Neural cell (in vitro differentiated cells): ENCODE results near the gene C1RL. TPM values are rescaled to one million over a fixed set of nuclear protein-coding genes. Genes with fewer than 3 reads are reported as not detected.

Experiments used
- H2AFZ ChIP-seq: fragments of 200-600, 300-800 bp; sonication (generic), shearing (Covaris generic); 2 replicates; pipeline ENCODE4 v1.6.0; 2014; ENCODE audit warnings: low read depth, mild to moderate bottlenecking, antibody characterized with exemption, low read length, moderate library complexity
- H3F3A ChIP-seq: fragments of 200-600 bp; shearing (Covaris generic); 2 replicates; pipeline ENCODE4 v1.6.1; 2016; ENCODE audit warnings: mild to moderate bottlenecking, moderate library complexity, mixed read lengths, antibody characterized with exemption, low read length; ENCODE audit not compliant: insufficient read depth, poor library complexity, severe bottlenecking
- H3K27ac ChIP-seq: fragments of 200-600, 300-800 bp; sonication (generic), shearing (Covaris generic); 2 replicates; pipeline ENCODE4 v1.5.1; 2014; ENCODE audit warnings: mild to moderate bottlenecking, low read length, moderate library complexity
- H3K27me3 ChIP-seq: fragments of 300-800, 200-600 bp; sonication (generic), shearing (Covaris generic); 2 replicates; pipeline ENCODE4 v1.6.0; 2014; ENCODE audit warnings: mild to moderate bottlenecking, low read depth, low read length, moderate library complexity; ENCODE audit not compliant: insufficient read depth
- H3K36me3 ChIP-seq: fragments of 300-800, 200-600 bp; sonication (generic), shearing (Covaris generic); 2 replicates; pipeline ENCODE4 v1.5.1; 2014; ENCODE audit warnings: mild to moderate bottlenecking, antibody characterized with exemption, low read length, moderate library complexity; ENCODE audit not compliant: insufficient read depth
- H3K4me2 ChIP-seq: fragments of 300-800, 200-600 bp; sonication (generic), shearing (Covaris generic); 2 replicates; pipeline ENCODE4 v1.6.0; 2014; ENCODE audit warnings: mild to moderate bottlenecking, low read length
- H3K4me3 ChIP-seq: fragments of 300-800, 200-600 bp; sonication (generic), shearing (Covaris generic); 2 replicates; pipeline ENCODE4 v1.5.1; 2014; ENCODE audit warnings: mild to moderate bottlenecking, low read length, moderate library complexity
- H3K79me2 ChIP-seq: fragments of 200-600 bp; shearing (Covaris generic); replicated peaks from 2 replicates; pipeline ENCODE4 v1.6.0; 2014; ENCODE audit warnings: mild to moderate bottlenecking, low read length, moderate library complexity; ENCODE audit not compliant: insufficient read depth
- H3K9ac ChIP-seq: fragments of 300-800, 200-600 bp; sonication (generic), shearing (Covaris generic); 2 replicates; pipeline ENCODE4 v1.6.1; 2016; ENCODE audit warnings: mild to moderate bottlenecking, low read length, mixed read lengths
- H3K9me2 ChIP-seq: fragments of 200-600 bp; shearing (Covaris generic); 2 replicates; pipeline ENCODE4 v1.6.1; 2016; ENCODE audit warnings: mild to moderate bottlenecking, low read length, mixed read lengths; ENCODE audit not compliant: insufficient read depth
- H3K9me3 ChIP-seq: fragments of 200-600, 300-800 bp; sonication (generic), shearing (Covaris generic); 2 replicates; pipeline ENCODE4 v1.6.1; 2016; ENCODE audit warnings: mild to moderate bottlenecking, mixed run types, low read length, moderate library complexity, mixed read lengths
- H4K20me1 ChIP-seq: fragments of 200-600 bp; shearing (Covaris generic); 2 replicates; pipeline ENCODE4 v1.6.1; 2016; ENCODE audit warnings: mild to moderate bottlenecking, mixed run types; ENCODE audit not compliant: insufficient read depth
- EP300 ChIP-seq: fragments of 450-650 bp; conservative IDR thresholded peaks from 2 replicates; pipeline ENCODE4 v1.6.1; 2014; ENCODE audit warnings: antibody characterized with exemption, mild to moderate bottlenecking, moderate library complexity; ENCODE audit not compliant: poor library complexity, severe bottlenecking
- EZH2 ChIP-seq: fragments of 200-600, 300-800 bp; shearing (Covaris generic), sonication (generic); IDR thresholded peaks from 2 replicates; pipeline ENCODE4 v1.6.1; 2014; ENCODE audit warnings: antibody characterized with exemption, low read length, borderline replicate concordance, mild to moderate bottlenecking; ENCODE audit not compliant: insufficient read depth, poor library complexity, severe bottlenecking
- MXI1 ChIP-seq: fragments of 450-650 bp; conservative IDR thresholded peaks from 2 replicates; pipeline ENCODE4 v1.6.1; 2014; ENCODE audit warnings: antibody characterized with exemption, mild to moderate bottlenecking; ENCODE audit not compliant: poor library complexity, severe bottlenecking
- POLR2AphosphoS5 ChIP-seq: IDR thresholded peaks from 2 replicates; pipeline ENCODE4 v1.6.1; 2012
- RAD21 ChIP-seq: fragments of 450-650 bp; conservative IDR thresholded peaks from 2 replicates; pipeline ENCODE4 v1.6.1; 2014; ENCODE audit warnings: antibody characterized with exemption, mild to moderate bottlenecking, moderate library complexity
- SMC3 ChIP-seq: fragments of 450-650 bp; conservative IDR thresholded peaks from 2 replicates; pipeline ENCODE4 v1.6.1; 2014; ENCODE audit warnings: antibody characterized with exemption, mild to moderate bottlenecking, moderate library complexity; ENCODE audit not compliant: poor library complexity
- TAF1 ChIP-seq: IDR thresholded peaks from 2 replicates; pipeline ENCODE4 v1.6.1; 2012; ENCODE audit warnings: low read depth
- polyA plus RNA-seq: library from polyadenylated mRNA; depleted of rRNA; stranded (reverse); fragments of >200 nt; gene quantifications from 2 replicates; pipeline ENCODE4 v1.2.3, GENCODE V29; 2014
- TF ChIP-seq, protein P1 (sequence below): IDR thresholded peaks from 2 replicates; pipeline ENCODE4 v1.6.1; 2012; ENCODE audit warnings: borderline replicate concordance
- TF ChIP-seq, protein P2 (sequence below): fragments of 450-650 bp; IDR thresholded peaks from 2 replicates; pipeline ENCODE4 v1.5.1; 2014; ENCODE audit warnings: antibody characterized with exemption, mild to moderate bottlenecking, moderate library complexity; ENCODE audit not compliant: poor library complexity, severe bottlenecking

C1RL gene
- polyA plus RNA-seq, 1 donor from 2014 or later = 2.8 TPM

DNA sequence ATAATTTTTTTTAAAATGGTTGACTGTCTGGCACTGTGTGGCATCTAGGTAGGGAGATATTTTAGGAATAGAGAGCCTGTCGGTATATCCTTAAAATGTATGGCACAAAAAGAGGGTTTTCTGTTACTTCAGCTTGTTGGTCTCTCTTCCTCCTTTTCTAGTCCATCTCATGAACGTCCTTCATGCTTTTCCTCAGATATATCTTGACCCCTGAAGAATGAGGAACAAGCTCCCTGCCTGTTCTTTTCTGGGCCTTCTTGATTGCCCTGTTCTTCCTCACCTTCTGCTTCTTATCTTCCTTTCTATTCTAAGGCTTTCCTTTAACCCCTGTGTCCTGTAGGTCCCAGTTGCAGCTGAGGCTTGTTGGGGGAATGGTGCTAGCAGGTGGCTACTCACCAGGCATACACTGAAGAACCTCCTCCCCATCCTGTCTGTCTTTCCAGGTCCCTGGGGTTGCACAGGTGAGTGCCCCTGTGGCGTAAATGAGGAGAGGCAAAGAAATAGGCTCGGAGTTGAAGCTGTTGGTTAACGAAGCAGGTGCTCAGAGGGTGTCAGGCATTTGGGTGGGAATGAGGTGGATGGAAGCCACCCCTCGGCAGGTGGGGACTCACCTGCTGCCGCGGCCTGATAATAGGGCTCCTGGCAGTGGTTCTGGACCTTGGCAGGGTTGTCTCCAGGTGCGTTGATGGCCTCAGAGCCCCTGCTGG lies 9.6 kb downstream of the C1RL start:
- no peak overlapping the region for H2AFZ ChIP-seq
- H3K9ac ChIP-seq = no peak overlapping the region
- H3K27ac ChIP-seq = no peak overlapping the region
- no peak overlapping the region for H3K4me2 ChIP-seq
- H3K36me3 ChIP-seq = no peaks in the 10 kb centered on the region
- H3K9me3 ChIP-seq = no peaks in the 10 kb centered on the region
- H3K79me2 ChIP-seq = no peaks in the 10 kb centered on the region
- no peaks in the 10 kb centered on the region for H3K9me2 ChIP-seq
- no peak overlapping the region for H3K4me3 ChIP-seq
- H3F3A ChIP-seq = no peaks in the 10 kb centered on the region
- no peaks in the 10 kb centered on the region for H4K20me1 ChIP-seq
- H3K27me3 ChIP-seq = no peaks in the 10 kb centered on the region
- TF ChIP-seq EZH2 (no peak), RAD21 (no peak), POLR2AphosphoS5 (no peak), MXI1 (no peak), EP300 (no peak), SMC3 (no peak), TAF1 (no peak)
- TF ChIP-seq, protein P1, sequence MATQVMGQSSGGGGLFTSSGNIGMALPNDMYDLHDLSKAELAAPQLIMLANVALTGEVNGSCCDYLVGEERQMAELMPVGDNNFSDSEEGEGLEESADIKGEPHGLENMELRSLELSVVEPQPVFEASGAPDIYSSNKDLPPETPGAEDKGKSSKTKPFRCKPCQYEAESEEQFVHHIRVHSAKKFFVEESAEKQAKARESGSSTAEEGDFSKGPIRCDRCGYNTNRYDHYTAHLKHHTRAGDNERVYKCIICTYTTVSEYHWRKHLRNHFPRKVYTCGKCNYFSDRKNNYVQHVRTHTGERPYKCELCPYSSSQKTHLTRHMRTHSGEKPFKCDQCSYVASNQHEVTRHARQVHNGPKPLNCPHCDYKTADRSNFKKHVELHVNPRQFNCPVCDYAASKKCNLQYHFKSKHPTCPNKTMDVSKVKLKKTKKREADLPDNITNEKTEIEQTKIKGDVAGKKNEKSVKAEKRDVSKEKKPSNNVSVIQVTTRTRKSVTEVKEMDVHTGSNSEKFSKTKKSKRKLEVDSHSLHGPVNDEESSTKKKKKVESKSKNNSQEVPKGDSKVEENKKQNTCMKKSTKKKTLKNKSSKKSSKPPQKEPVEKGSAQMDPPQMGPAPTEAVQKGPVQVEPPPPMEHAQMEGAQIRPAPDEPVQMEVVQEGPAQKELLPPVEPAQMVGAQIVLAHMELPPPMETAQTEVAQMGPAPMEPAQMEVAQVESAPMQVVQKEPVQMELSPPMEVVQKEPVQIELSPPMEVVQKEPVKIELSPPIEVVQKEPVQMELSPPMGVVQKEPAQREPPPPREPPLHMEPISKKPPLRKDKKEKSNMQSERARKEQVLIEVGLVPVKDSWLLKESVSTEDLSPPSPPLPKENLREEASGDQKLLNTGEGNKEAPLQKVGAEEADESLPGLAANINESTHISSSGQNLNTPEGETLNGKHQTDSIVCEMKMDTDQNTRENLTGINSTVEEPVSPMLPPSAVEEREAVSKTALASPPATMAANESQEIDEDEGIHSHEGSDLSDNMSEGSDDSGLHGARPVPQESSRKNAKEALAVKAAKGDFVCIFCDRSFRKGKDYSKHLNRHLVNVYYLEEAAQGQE = no peak
- TF ChIP-seq, protein P2, sequence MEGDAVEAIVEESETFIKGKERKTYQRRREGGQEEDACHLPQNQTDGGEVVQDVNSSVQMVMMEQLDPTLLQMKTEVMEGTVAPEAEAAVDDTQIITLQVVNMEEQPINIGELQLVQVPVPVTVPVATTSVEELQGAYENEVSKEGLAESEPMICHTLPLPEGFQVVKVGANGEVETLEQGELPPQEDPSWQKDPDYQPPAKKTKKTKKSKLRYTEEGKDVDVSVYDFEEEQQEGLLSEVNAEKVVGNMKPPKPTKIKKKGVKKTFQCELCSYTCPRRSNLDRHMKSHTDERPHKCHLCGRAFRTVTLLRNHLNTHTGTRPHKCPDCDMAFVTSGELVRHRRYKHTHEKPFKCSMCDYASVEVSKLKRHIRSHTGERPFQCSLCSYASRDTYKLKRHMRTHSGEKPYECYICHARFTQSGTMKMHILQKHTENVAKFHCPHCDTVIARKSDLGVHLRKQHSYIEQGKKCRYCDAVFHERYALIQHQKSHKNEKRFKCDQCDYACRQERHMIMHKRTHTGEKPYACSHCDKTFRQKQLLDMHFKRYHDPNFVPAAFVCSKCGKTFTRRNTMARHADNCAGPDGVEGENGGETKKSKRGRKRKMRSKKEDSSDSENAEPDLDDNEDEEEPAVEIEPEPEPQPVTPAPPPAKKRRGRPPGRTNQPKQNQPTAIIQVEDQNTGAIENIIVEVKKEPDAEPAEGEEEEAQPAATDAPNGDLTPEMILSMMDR = no peak

DNA sequence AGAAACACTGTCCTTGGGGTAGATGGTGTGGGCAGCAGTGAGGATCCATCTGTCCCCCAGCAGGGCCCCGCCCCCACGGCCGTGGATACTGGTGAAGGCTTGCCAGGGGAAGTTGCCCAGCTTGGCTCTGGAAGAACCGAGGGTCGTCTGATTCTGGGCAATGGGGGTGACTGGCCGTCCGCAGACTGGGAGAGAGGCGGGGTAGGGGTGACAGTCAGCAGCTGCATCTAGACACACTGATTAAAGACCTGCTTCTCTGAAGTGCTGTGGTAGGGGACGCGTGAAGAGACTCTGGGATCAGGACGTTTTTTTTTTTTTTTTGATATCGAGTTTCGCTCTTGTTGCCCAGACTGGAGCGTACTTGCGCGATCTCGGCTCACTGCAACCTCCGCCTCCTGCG lies 12.0 kb downstream of the C1RL start:
- Histone ChIP-seq H2AFZ (no peak overlapping the region), H3K79me2 (no peaks in the 10 kb centered on the region), H3K9ac (no peak overlapping the region), H3K9me3 (no peaks in the 10 kb centered on the region), H3K4me3 (no peak overlapping the region), H3K36me3 (no peaks in the 10 kb centered on the region), H3K4me2 (no peak overlapping the region), H3F3A (no peaks in the 10 kb centered on the region), H4K20me1 (no peaks in the 10 kb centered on the region), H3K9me2 (no peaks in the 10 kb centered on the region), H3K27me3 (no peaks in the 10 kb centered on the region), H3K27ac (no peak overlapping the region)
- TF ChIP-seq EZH2 (no peak), MXI1 (no peak)
